ENCODE results near the gene PPT2. TPM values are rescaled to one million over a fixed set of nuclear protein-coding genes. Genes with fewer than 3 reads are reported as not detected.

PPT2 gene
- total RNA-seq, 1 experiment from 2014 or later: 46.3 TPM

DNA sequence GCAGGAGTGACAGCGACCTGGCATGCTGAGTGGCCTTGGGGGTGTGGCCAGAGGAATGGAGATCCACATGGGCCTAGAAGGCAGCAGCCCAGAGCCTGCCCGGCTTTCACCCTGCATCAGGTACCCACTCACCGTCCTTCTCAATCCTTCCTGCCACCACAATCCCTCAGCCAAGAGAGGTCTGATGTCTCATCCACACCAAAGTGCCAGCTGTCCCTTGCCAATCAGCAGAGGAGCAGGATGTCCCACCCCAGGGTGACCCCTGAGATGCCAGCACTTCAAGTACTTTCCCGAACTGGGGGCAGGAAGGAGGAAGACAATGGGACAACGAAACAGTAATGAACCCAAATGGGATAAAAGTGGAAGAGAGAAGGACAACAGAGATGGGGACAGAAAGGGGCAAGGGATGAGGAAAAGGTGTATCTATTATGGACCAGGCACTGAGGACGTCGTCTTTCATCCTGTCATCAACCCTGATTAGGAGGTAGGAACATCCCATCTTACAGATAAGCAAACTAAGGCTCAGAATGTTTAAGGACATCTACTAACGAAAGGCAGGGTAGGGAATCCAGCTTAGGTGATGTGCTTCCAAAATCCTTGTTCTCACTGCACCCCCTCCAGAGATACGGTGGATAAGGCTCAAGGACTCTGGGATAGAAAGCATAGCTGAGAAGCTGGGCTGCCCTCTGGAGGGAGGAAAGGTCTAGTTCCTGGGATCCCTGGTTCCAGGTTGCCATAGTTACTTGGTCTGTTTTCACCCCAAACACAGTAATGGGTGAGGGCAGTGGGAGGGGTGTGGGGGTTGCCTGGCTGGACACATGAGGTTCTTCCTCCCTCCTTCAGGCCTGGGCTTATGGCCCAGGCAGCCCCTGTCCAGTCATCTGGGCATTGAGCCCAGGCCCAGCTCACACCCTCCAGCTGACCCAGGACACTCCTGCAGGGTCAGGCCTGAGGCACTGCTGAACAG, 40.3 kb upstream of the PPT2 start:
- no peak overlapping the region for H4K8ac ChIP-seq (replicated peaks; ENCODE audit: insufficient read length, low read depth, low read length)
- H2BK5ac ChIP-seq (ENCODE audit: insufficient read length, low read length): no peak overlapping the region
- Mint-ChIP-seq H3K27ac (peak overlapping the region in 1 of 3 experiments; percentile 49; a peak in 4 of 7 replicates), H3K36me3 (ENCODE audit: insufficient read depth in 1 of 3, low read depth in 3 of 3) (peaks cover 2 to 35% (median 34%) of the 10 kb centered on the region in 3 experiments; a peak in 5 of 7 replicates), H3K4me1 (peaks cover 9 to 13% of the 10 kb centered on the region in 2 experiments), H3K27me3 (ENCODE audit: low read depth) (peaks cover 9% of the 10 kb centered on the region), H3K9me3 (no peaks in the 10 kb centered on the region; a peak in 1 of 5 replicates), H3K4me3 (no peak overlapping the region; a peak in 1 of 5 replicates)
- H2BK20ac ChIP-seq (ENCODE audit: low read depth, low read length, poor library complexity, severe bottlenecking): no peak overlapping the region
- no peaks in the 10 kb centered on the region; the same call in 1 of the 2 replicates for H3K4me1 ChIP-seq (ENCODE audit: insufficient read depth, low read length)
- no peak overlapping the region for H3K56ac ChIP-seq (ENCODE audit: insufficient read length, low read depth, low read length)
- DNase-seq: peak; percentile 78
- H3K4ac ChIP-seq (ENCODE audit: low read depth, low read length): no peak overlapping the region
- peak overlapping the region; percentile 17; the same call in 1 of the 2 replicates for H3K14ac ChIP-seq (ENCODE audit: insufficient read depth, low read length)
- no peak overlapping the region for H4K5ac ChIP-seq (ENCODE audit: insufficient read length, low read depth, low read length)
- no CpG with 5 or more reads among the region's 9 CpGs for WGBS (ENCODE audit: extremely low coverage, insufficient read length, low lambda C conversion rate)
- H4K91ac ChIP-seq (ENCODE audit: insufficient read length, low read depth, low read length): no peak overlapping the region
- H2BK12ac ChIP-seq (ENCODE audit: insufficient read length, low read depth, low read length): no peak overlapping the region
- H3K4me2 ChIP-seq (ENCODE audit: insufficient read depth, insufficient read length, low read length): no peak overlapping the region
- H4K20me1 ChIP-seq (ENCODE audit: control insufficient read depth, insufficient read depth, insufficient read length): no peaks in the 10 kb centered on the region
- no peaks in the 10 kb centered on the region for H3K23me2 ChIP-seq (ENCODE audit: insufficient read length, low read depth, low read length, poor library complexity, severe bottlenecking)
- no peak overlapping the region for H2AFZ ChIP-seq (ENCODE audit: low read length)
- H3T11ph ChIP-seq (ENCODE audit: low read length): no peak overlapping the region
- no peak overlapping the region for H3K27ac ChIP-seq (ENCODE audit: insufficient read length, low read depth, low read length)
- no peak overlapping the region for H3K23ac ChIP-seq (ENCODE audit: insufficient read length, low read depth, low read length)
- no peak overlapping the region for H3K9ac ChIP-seq (ENCODE audit: extremely low read depth, insufficient read length, low read length)
- H2AK5ac ChIP-seq (ENCODE audit: insufficient read length, low read length): no peak overlapping the region
- peak overlapping the region; percentile 49 for H3K18ac ChIP-seq (ENCODE audit: insufficient read length, low read depth, low read length)
- H2BK120ac ChIP-seq (ENCODE audit: low read depth, low read length, poor library complexity, severe bottlenecking): no peak overlapping the region
- H3K27me3 ChIP-seq (ENCODE audit: insufficient read depth, low read length): no peaks in the 10 kb centered on the region
- H3K9me3 ChIP-seq (ENCODE audit: control insufficient read depth, low read depth, low read length): no peaks in the 10 kb centered on the region
- no peak overlapping the region for H2BK15ac ChIP-seq (ENCODE audit: low read depth, low read length)
- TF ChIP-seq, protein P1, sequence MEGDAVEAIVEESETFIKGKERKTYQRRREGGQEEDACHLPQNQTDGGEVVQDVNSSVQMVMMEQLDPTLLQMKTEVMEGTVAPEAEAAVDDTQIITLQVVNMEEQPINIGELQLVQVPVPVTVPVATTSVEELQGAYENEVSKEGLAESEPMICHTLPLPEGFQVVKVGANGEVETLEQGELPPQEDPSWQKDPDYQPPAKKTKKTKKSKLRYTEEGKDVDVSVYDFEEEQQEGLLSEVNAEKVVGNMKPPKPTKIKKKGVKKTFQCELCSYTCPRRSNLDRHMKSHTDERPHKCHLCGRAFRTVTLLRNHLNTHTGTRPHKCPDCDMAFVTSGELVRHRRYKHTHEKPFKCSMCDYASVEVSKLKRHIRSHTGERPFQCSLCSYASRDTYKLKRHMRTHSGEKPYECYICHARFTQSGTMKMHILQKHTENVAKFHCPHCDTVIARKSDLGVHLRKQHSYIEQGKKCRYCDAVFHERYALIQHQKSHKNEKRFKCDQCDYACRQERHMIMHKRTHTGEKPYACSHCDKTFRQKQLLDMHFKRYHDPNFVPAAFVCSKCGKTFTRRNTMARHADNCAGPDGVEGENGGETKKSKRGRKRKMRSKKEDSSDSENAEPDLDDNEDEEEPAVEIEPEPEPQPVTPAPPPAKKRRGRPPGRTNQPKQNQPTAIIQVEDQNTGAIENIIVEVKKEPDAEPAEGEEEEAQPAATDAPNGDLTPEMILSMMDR (conservative IDR thresholded peaks at IDR 0.05): peak; percentile 46; the same call in 2 of the 3 replicates
- H3K79me1 ChIP-seq (ENCODE audit: insufficient read depth, low read depth, low read length, poor library complexity, severe bottlenecking): no peaks in the 10 kb centered on the region
- no peaks in the 10 kb centered on the region for H3K79me2 ChIP-seq (ENCODE audit: insufficient read depth, low read length)
